HG03469 (cell line): ENCODE data around the gene PAX5.
A peak's percentile ranks its signal among the peaks of the same experiment; 100 is the strongest.

Experiments
- ATAC-seq: cut with Tn5 transposase; IDR thresholded peaks from one replicate; pipeline ENCODE4 v1.9.1; 2021; ENCODE audit warnings: mild to moderate bottlenecking, moderate library complexity, moderate number of reproducible peaks; ENCODE audit not compliant: unreplicated experiment

PAX5 gene

GRCh38 chr9:36935768-36936497, 98.1 kb downstream of the PAX5 start:
- ATAC-seq: no peak

GRCh38 chr9:36935332-36935731, 98.7 kb downstream of the PAX5 start:
- ATAC-seq: no peak

GRCh38 chr9:36934478-36935065, 99.5 kb downstream of the PAX5 start:
- no peak for ATAC-seq

GRCh38 chr9:36933676-36934215, 100.3 kb downstream of the PAX5 start:
- no peak for ATAC-seq

- no peak for ATAC-seq
Measured at GRCh38 chr9:36932198-36932597, 101.9 kb downstream of the PAX5 start.

GRCh38 chr9:36930941-36931340, 103.1 kb downstream of the PAX5 start:
- no peak for ATAC-seq

GRCh38 chr9:36929350-36929675, 104.8 kb downstream of the PAX5 start:
- ATAC-seq: no peak

- ATAC-seq: peak; percentile 36
Measured at GRCh38 chr9:36928670-36929349, 105.3 kb downstream of the PAX5 start.

- ATAC-seq: no peak
Measured at GRCh38 chr9:36928210-36928609, 105.9 kb downstream of the PAX5 start.

GRCh38 chr9:36924757-36925432, 109.2 kb downstream of the PAX5 start:
- ATAC-seq: no peak

GRCh38 chr9:36924071-36924470, 110.0 kb downstream of the PAX5 start:
- ATAC-seq: no peak

GRCh38 chr9:36923025-36923625, 110.9 kb downstream of the PAX5 start:
- ATAC-seq: no peak

GRCh38 chr9:36922548-36922947, 111.5 kb downstream of the PAX5 start:
- ATAC-seq: no peak

- no peak for ATAC-seq
Measured at GRCh38 chr9:36914212-36914577, 119.9 kb downstream of the PAX5 start.

GRCh38 chr9:36913393-36914211, 120.5 kb downstream of the PAX5 start:
- ATAC-seq: no peak

GRCh38 chr9:36912620-36913019, 121.4 kb downstream of the PAX5 start:
- ATAC-seq: no peak

GRCh38 chr9:36911601-36912412, 122.3 kb downstream of the PAX5 start:
- ATAC-seq: no peak

- ATAC-seq: no peak
Measured at GRCh38 chr9:36911037-36911436, 123.0 kb downstream of the PAX5 start.

- no peak for ATAC-seq
Measured at GRCh38 chr9:36906492-36906891, 127.6 kb downstream of the PAX5 start.
